Endothelial cell of umbilical vein (primary cell): Measurements from ENCODE around the gene CDHR4. TPM values are rescaled to one million over a fixed set of nuclear protein-coding genes. Genes with fewer than 3 reads are reported as not detected.

Source experiments
- BruUV-seq: library from RNA; stranded (reverse); fragments of 400-500 nt; replicated peaks from 2 replicates; lab custom pipeline; 2021; lab: Mats Ljungman, UMichigan
- CTCF ChIA-PET: fragments of 300-600, 350-600 bp; sonication (Branson Sonifier 250); formaldehyde crosslinking; loops from one replicate; lab custom pipeline; 2021; ENCODE audit warnings: antibody characterized with exemption, inconsistent platforms; lab: Charles Lee
- POLR2A ChIA-PET: fragments of 300-600, 350-600 bp; sonication (Branson Sonifier 250); formaldehyde crosslinking; loops from one replicate; lab custom pipeline; 2021; ENCODE audit warnings: antibody characterized with exemption, inconsistent platforms; lab: Charles Lee
- DNase-seq: peaks from one replicate; pipeline ENCODE4 v3.0.0-alpha.2; 2011; ENCODE audit warnings: low read depth, low spot score
- FAIRE-seq: peaks from 2 replicates; lab custom pipeline; 2011; peaks lifted over from hg19 to GRCh38; lab: Jason Lieb, UNC
- H2AFZ ChIP-seq: 2 replicates; pipeline ENCODE4 v1.6.0; 2012; ENCODE audit warnings: low read depth, low read length, control low read depth, inconsistent platforms
- H3K27ac ChIP-seq: 2 replicates; pipeline ENCODE4 v1.5.1; 2011; ENCODE audit warnings: low read depth, mild to moderate bottlenecking, control low read depth, low read length, moderate library complexity; ENCODE audit not compliant: insufficient read depth
- H3K27me3 ChIP-seq, 2 experiments: 2 replicates each; pipeline versions ENCODE4 v1.6.0 to v1.6.1; 2011; ENCODE audit warnings: low read length in 2 of 2, mixed read lengths in 1 of 2; ENCODE audit not compliant: control insufficient read depth in 2 of 2, insufficient read depth in 2 of 2
- H3K36me3 ChIP-seq, 2 experiments: 2 replicates in 1 of 2; 3 replicates in 1 of 2; pipeline ENCODE4 v1.5.1; 2011; ENCODE audit warnings: low read length in 2 of 2, mild to moderate bottlenecking in 1 of 2, moderate library complexity in 1 of 2; ENCODE audit not compliant: control insufficient read depth in 2 of 2, insufficient read depth in 2 of 2; ENCODE audit errors: extremely low read depth in 1 of 2
- H3K4me1 ChIP-seq: 3 replicates; pipeline ENCODE4 v1.5.1; 2011; ENCODE audit warnings: mild to moderate bottlenecking, low read length; ENCODE audit not compliant: control insufficient read depth, insufficient read depth; ENCODE audit errors: extremely low read depth
- H3K4me2 ChIP-seq: 2 replicates; pipeline ENCODE4 v1.6.1; 2011; ENCODE audit warnings: low read length, control low read depth, mixed read lengths; ENCODE audit not compliant: insufficient read depth
- H3K4me3 ChIP-seq, 3 experiments: fragments of 200-600 bp in 1 of 3; sonication (generic), shearing (Covaris generic) in 1 of 3; replicated peaks in 1 of 3; 2 replicates each; pipeline ENCODE4 v1.5.1; 2011 to 2016; ENCODE audit warnings: control low read depth in 3 of 3, low read length in 3 of 3, mild to moderate bottlenecking in 2 of 3, inconsistent platforms in 1 of 3, low read depth in 1 of 3, moderate library complexity in 1 of 3; ENCODE audit not compliant: insufficient read depth in 1 of 3
- H3K79me2 ChIP-seq: 2 replicates; pipeline ENCODE4 v1.6.0; 2012; ENCODE audit warnings: low read length, inconsistent platforms; ENCODE audit not compliant: control insufficient read depth, insufficient read depth
- H3K9ac ChIP-seq: replicated peaks from 2 replicates; pipeline ENCODE3; 2011; ENCODE audit warnings: low read length, control low read depth; ENCODE audit not compliant: insufficient read depth; ENCODE audit errors: extremely low read depth
- H3K9me1 ChIP-seq: replicated peaks from 3 replicates; pipeline ENCODE4 v1.6.0; 2011; ENCODE audit warnings: mild to moderate bottlenecking, low read length; ENCODE audit not compliant: control insufficient read depth, insufficient read depth; ENCODE audit errors: extremely low read depth
- H3K9me3 ChIP-seq: replicated peaks from 2 replicates; pipeline ENCODE4 v1.5.1; 2012; ENCODE audit warnings: low read length, inconsistent platforms; ENCODE audit not compliant: control insufficient read depth, insufficient read depth
- H4K20me1 ChIP-seq: replicated peaks from 2 replicates; pipeline ENCODE3; 2011; ENCODE audit warnings: mild to moderate bottlenecking, low read length; ENCODE audit not compliant: control insufficient read depth, insufficient read depth; ENCODE audit errors: extremely low read depth
- CTCF ChIP-seq, 2 donors: IDR thresholded peaks; 1 replicate in 1 of 2; 2 replicates in 1 of 2; pipeline ENCODE4 v1.5.1; 2011; ENCODE audit warnings: low read length in 2 of 2, mild to moderate bottlenecking in 2 of 2, moderate library complexity in 2 of 2, control low read depth in 1 of 2, inconsistent platforms in 1 of 2, low read depth in 1 of 2; ENCODE audit not compliant: insufficient read depth in 1 of 2; ENCODE audit errors: extremely low read depth in 1 of 2
- EZH2 ChIP-seq: IDR thresholded peaks from 2 replicates; pipeline ENCODE4 v1.6.1; 2012; ENCODE audit warnings: borderline replicate concordance, low read depth, mild to moderate bottlenecking, moderate library complexity, low read length, inconsistent platforms; ENCODE audit not compliant: severe bottlenecking
- FOS ChIP-seq: IDR thresholded peaks from 2 replicates; pipeline ENCODE4 v1.6.1; 2011; ENCODE audit warnings: mild to moderate bottlenecking, low read length, moderate library complexity, borderline replicate concordance; ENCODE audit not compliant: insufficient read depth
- GATA2 ChIP-seq: IDR thresholded peaks from 2 replicates; pipeline ENCODE4 v1.7.0; 2011; ENCODE audit warnings: low read depth, mild to moderate bottlenecking, moderate library complexity, mixed read lengths, low read length; ENCODE audit not compliant: insufficient read length, insufficient read depth
- JUN ChIP-seq: IDR thresholded peaks from 2 replicates; pipeline ENCODE4 v1.6.1; 2011; ENCODE audit warnings: borderline replicate concordance, low read depth; ENCODE audit not compliant: insufficient read length, insufficient read depth
- MYC ChIP-seq: IDR thresholded peaks from one replicate; pipeline ENCODE4 v1.6.1; 2011; ENCODE audit warnings: mild to moderate bottlenecking, low read depth, low read length
- POLR2A ChIP-seq: IDR thresholded peaks from 2 replicates; pipeline ENCODE4 v1.6.1; 2012; ENCODE audit warnings: low read depth, mild to moderate bottlenecking, control low read depth, low read length
- POLR2AphosphoS5 ChIP-seq: IDR thresholded peaks from 2 replicates; pipeline ENCODE4 v1.6.1; 2012; ENCODE audit warnings: low read depth, mild to moderate bottlenecking, control low read depth, low read length, moderate library complexity; ENCODE audit not compliant: insufficient read depth
- dilution Hi-C: fragments of 300-500 bp; cut with MboI; formaldehyde crosslinking; loops from one replicate; pipeline ENCODE4 v1.15.0; 2019; ENCODE audit warnings: low sequenced_read_pairs; ENCODE audit not compliant: extremely low pct_ligation_motif_present
- intact Hi-C: fragments of 100-400 bp; cut with micrococcal nuclease; formaldehyde crosslinking; loops from one replicate; pipeline ENCODE4 v1.10.0; 2022
- polyA plus RNA-seq, 4 experiments: library from polyadenylated mRNA; depleted of rRNA in 3 of 4; stranded (reverse) in 3 of 4; unstranded in 1 of 4; fragments of >200 nt; gene quantifications; 2 replicates each; pipeline versions ENCODE4 v1.2.1 to v1.2.3, GENCODE V29; 2011 to 2012; ENCODE audit warnings: missing spikeins in 1 of 4
- total RNA-seq: library from RNA; stranded (reverse); gene quantifications from 2 replicates; pipeline ENCODE4 v1.2.3, GENCODE V29; 2021
- TF ChIP-seq, protein P1 (sequence below): IDR thresholded peaks from 2 replicates; pipeline ENCODE4 v1.6.1; 2011; ENCODE audit not compliant: insufficient read depth, insufficient read length

CDHR4 gene
- total and polyA plus RNA-seq, 2 donors (not counting 3 experiments of a cell fraction or from before 2014, with no cell fraction given), result 0.19 TPM; not detected in 1

- dilution Hi-C loops, result no loop called here
- CTCF ChIA-PET, result interaction anchor here (1.0 to 1.1 kb wide), 2 partner anchors 31 to 64 kb away, joined by 3 to 4 read pairs; no protein-coding TSS in a partner anchor
- Histone ChIP-seq H3K27ac (no peak overlapping the region), H4K20me1 (peaks cover 6% of the 10 kb centered on the region), H3K9me3 (no peaks in the 10 kb centered on the region), H3K4me2 (no peak overlapping the region), H3K4me1 (peaks cover 2% of the 10 kb centered on the region), H2AFZ (no peak overlapping the region), H3K27me3 (no peaks in the 10 kb centered on the region), H3K9ac (no peak overlapping the region), H3K4me3 (no peak overlapping the region), H3K9me1 (no peaks in the 10 kb centered on the region), H3K36me3 (peaks cover 0 to 1% of the 10 kb centered on the region in 2 experiments), H3K79me2 (peaks cover 76% of the 10 kb centered on the region)
- TF ChIP-seq GATA2, result no peak
- TF ChIP-seq EZH2, result no peak
- TF ChIP-seq CTCF (IDR thresholded peaks at IDR 0.05; ENCODE audit: extremely low read depth in 1 of 2, insufficient read depth in 1 of 2, low read depth in 1 of 2, low read length in 2 of 2), result no peak
- TF ChIP-seq JUN, result no peak
- TF ChIP-seq MYC, result no peak
- TF ChIP-seq FOS, result no peak
- TF ChIP-seq, protein P1, sequence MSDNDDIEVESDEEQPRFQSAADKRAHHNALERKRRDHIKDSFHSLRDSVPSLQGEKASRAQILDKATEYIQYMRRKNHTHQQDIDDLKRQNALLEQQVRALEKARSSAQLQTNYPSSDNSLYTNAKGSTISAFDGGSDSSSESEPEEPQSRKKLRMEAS, result no peak
- no peak for TF ChIP-seq POLR2A
- no peak for TF ChIP-seq POLR2AphosphoS5
- no TSS peak for BruUV-seq
- intact Hi-C loops, result no loop called here
- no peak for DNase-seq
- FAIRE-seq, result no peak
- POLR2A ChIA-PET, result no interaction called here
Observed at GRCh38 chr3:49775538-49775937, 24.1 kb downstream of the CDHR4 start.
